Esophagus muscularis mucosa (tissue), 4 donors: ENCODE measurements around the gene AGPAT4. TPM values are rescaled to one million over a fixed set of nuclear protein-coding genes. Genes with fewer than 3 reads are reported as not detected.
"Not testable (repeated sequence)": the region's sequence is repeated elsewhere in the genome, so short reads cannot be mapped to it uniquely, and the experiment has no call there.

ENCODE experiments used
- DNase-seq: peaks from one replicate; pipeline ENCODE4 v3.0.0-alpha.2; 2017; ENCODE audit errors: extremely low spot score
- H3K27ac ChIP-seq, 4 donors: fragments of 200-600 bp; sonication (generic); replicated peaks in 1 of 4; 1 replicate in 3 of 4; 2 replicates in 1 of 4; pipeline ENCODE4 v1.5.1; 2016 to 2019; ENCODE audit warnings: mild to moderate bottlenecking in 1 of 4
- H3K27me3 ChIP-seq, 4 donors: fragments of 200-600 bp; sonication (generic); one replicate each; pipeline versions ENCODE4 v1.5.1 to v1.6.0; 2016 to 2019
- H3K36me3 ChIP-seq, 4 donors: fragments of 200-600 bp; sonication (generic); one replicate each; pipeline ENCODE4 v1.5.1; 2016 to 2019
- H3K4me1 ChIP-seq, 4 donors: fragments of 200-600 bp; sonication (generic); one replicate each; pipeline ENCODE4 v1.5.1; 2016 to 2019
- H3K4me3 ChIP-seq, 4 donors: fragments of 200-600 bp; sonication (generic); 1 replicate in 2 of 4; 2 replicates in 2 of 4; pipeline ENCODE4 v1.5.1; 2016 to 2019; ENCODE audit warnings: mild to moderate bottlenecking in 4 of 4, moderate library complexity in 1 of 4
- H3K9me3 ChIP-seq, 4 donors: fragments of 200-600 bp; sonication (generic); 1 replicate in 3 of 4; 2 replicates in 1 of 4; pipeline ENCODE4 v1.5.1; 2016 to 2019
- CTCF ChIP-seq, 3 experiments: fragments of 200-600 bp in 2 of 3; fragments of 450-650 bp in 1 of 3; sonication (generic) in 2 of 3; IDR thresholded peaks; one replicate each; pipeline ENCODE4 v1.5.1; 2017 to 2019; ENCODE audit warnings: antibody characterized with exemption in 3 of 3, mild to moderate bottlenecking in 2 of 3, moderate library complexity in 1 of 3
- EP300 ChIP-seq: sonication (generic); formaldehyde crosslinking; IDR thresholded peaks from one replicate; pipeline ENCODE4 v1.6.1; 2017; ENCODE audit warnings: antibody characterized with exemption
- POLR2A ChIP-seq: fragments of 450-650 bp; IDR thresholded peaks from one replicate; pipeline ENCODE4 v1.6.1; 2017; ENCODE audit warnings: antibody characterized with exemption, moderate library complexity, mild to moderate bottlenecking, low read depth
- POLR2AphosphoS5 ChIP-seq, 2 donors: sonication (generic); formaldehyde crosslinking; IDR thresholded peaks; one replicate each; pipeline ENCODE4 v1.6.1; 2017; ENCODE audit warnings: antibody characterized with exemption in 2 of 2
- WGBS: methylation state at CpG from one replicate; pipeline ENCODE4 v1.1.5; 2018; 5-methylcytosine and 5-hydroxymethylcytosine counted together
- intact Hi-C: fragments of 100-400 bp; cut with DNase I; formaldehyde crosslinking; loops from one replicate; pipeline ENCODE4 v1.15.1; 2023
- total RNA-seq, 4 donors: library from RNA; depleted of rRNA; stranded (reverse); fragments of >200 nt; gene quantifications; one replicate each; pipeline versions ENCODE4 v1.1.0 to v1.2.1, GENCODE V29; 2016

Gene AGPAT4
- total RNA-seq: 10 to 100 TPM in 2 of 4 donors, 1 to 10 TPM in 2; 7.9 to 12.6 (median 10.0) TPM

- Histone ChIP-seq H3K27ac (peak within 1 kb of the TSS; percentile 80 to 83 (median 81)), H3K27me3 (no peaks in the 10 kb centered on the region), H3K36me3 (no peaks in the 10 kb centered on the region), H3K4me1 (peaks cover 0 to 30% (median 26%) of the 10 kb centered on the region in 4 donors), H3K9me3 (no peaks in the 10 kb centered on the region), H3K4me3 (peak within 1 kb of the TSS; percentile 69 to 79 (median 74))
- WGBS: under 1% methylated on average over 14 of the region's 21 CpGs
- intact Hi-C loops: no loop called here
- peak; percentile 92 for DNase-seq
- peak; percentile 72 to 81 for TF ChIP-seq POLR2AphosphoS5 (IDR thresholded peaks at IDR 0.05)
- TF ChIP-seq CTCF (IDR thresholded peaks at IDR 0.05): no peak
Observed at GRCh38 chr6:161273752-161274487, at the start of gene AGPAT4. TSS of gene AGPAT4 (minus strand) at chr6:161274061. CDS start at chr6:161232213, 41,848 bp downstream.

GRCh38 chr6:161319231-161319630, 45.4 kb upstream of the AGPAT4 start:
- H3K27ac ChIP-seq: no peak overlapping the region
- H3K27me3 ChIP-seq: no peaks in the 10 kb centered on the region
- DNase-seq: no peak
- no peaks in the 10 kb centered on the region for H3K9me3 ChIP-seq
- TF ChIP-seq POLR2A: no peak
- TF ChIP-seq EP300: no peak
- no peak for TF ChIP-seq CTCF (IDR thresholded peaks at IDR 0.05)
- TF ChIP-seq POLR2AphosphoS5 (IDR thresholded peaks at IDR 0.05): no peak
- no peak overlapping the region for H3K4me3 ChIP-seq
- 65% methylated on average over 2 of the region's 2 CpGs for WGBS
- intact Hi-C loops: no loop called here
- H3K4me1 ChIP-seq: no peaks in the 10 kb centered on the region
- no peaks in the 10 kb centered on the region for H3K36me3 ChIP-seq

- WGBS: 73% methylated on average over 6 of the region's 6 CpGs
- Histone ChIP-seq H3K36me3 (no peaks in the 10 kb centered on the region), H3K4me1 (no peaks in the 10 kb centered on the region), H3K27me3 (no peaks in the 10 kb centered on the region), H3K27ac (no peak overlapping the region), H3K4me3 (no peak overlapping the region), H3K9me3 (no peaks in the 10 kb centered on the region)
- DNase-seq: no peak
- intact Hi-C loops: no loop called here
- TF ChIP-seq EP300 (no peak), POLR2AphosphoS5 (IDR thresholded peaks at IDR 0.05) (no peak), POLR2A (no peak), CTCF (IDR thresholded peaks at IDR 0.05) (no peak)
Observed at GRCh38 chr6:161318456-161318855, 44.6 kb upstream of the AGPAT4 start.

- Histone ChIP-seq H3K27me3 (no peaks in the 10 kb centered on the region), H3K9me3 (no peaks in the 10 kb centered on the region), H3K36me3 (no peaks in the 10 kb centered on the region), H3K4me1 (no peaks in the 10 kb centered on the region), H3K27ac (no peak overlapping the region), H3K4me3 (no peak overlapping the region)
- WGBS: 95% methylated on average over 3 of the region's 3 CpGs
- DNase-seq: no peak
- intact Hi-C loops: no loop called here
- TF ChIP-seq POLR2AphosphoS5 (IDR thresholded peaks at IDR 0.05): no peak
Observed at GRCh38 chr6:161316531-161316930, 42.7 kb upstream of the AGPAT4 start.

GRCh38 chr6:161315246-161315917, 41.5 kb upstream of the AGPAT4 start:
- intact Hi-C loops, H3K4me3 ChIP-seq, H3K27ac ChIP-seq, H3K9me3 ChIP-seq, H3K27me3 ChIP-seq, H3K36me3 ChIP-seq, H3K4me1 ChIP-seq, DNase-seq: not testable (repeated sequence)
- 82% methylated on average over 15 of the region's 15 CpGs for WGBS

- H3K4me3 ChIP-seq, H3K36me3 ChIP-seq, DNase-seq, H3K27me3 ChIP-seq, H3K9me3 ChIP-seq, intact Hi-C loops, H3K27ac ChIP-seq, H3K4me1 ChIP-seq: not testable (repeated sequence)
- WGBS: 91% methylated on average over 20 of the region's 20 CpGs
Observed at GRCh38 chr6:161314541-161315245, 40.8 kb upstream of the AGPAT4 start.
